Kidney (tissue), 22 donors: ENCODE results near the gene ATG3. TPM values are rescaled to one million over a fixed set of nuclear protein-coding genes. Genes with fewer than 3 reads are reported as not detected.

Experiments used
- DNase-seq, 5 donors: peaks; one replicate each; pipeline ENCODE4 v3.0.0-alpha.2; 2013 to 2020
- FAIRE-seq: peaks from 2 replicates; lab custom pipeline; 2012; peaks lifted over from hg19 to GRCh38; lab: Jason Lieb, UNC
- H3K27ac ChIP-seq, 2 donors: one replicate each; pipeline ENCODE4 v1.7.0; 2013; ENCODE audit warnings: low read depth in 2 of 2, low read length in 2 of 2, inconsistent platforms in 1 of 2
- H3K27me3 ChIP-seq: one replicate; pipeline ENCODE4 v1.7.1; 2013; ENCODE audit warnings: low read length, inconsistent platforms; ENCODE audit not compliant: control insufficient read depth, insufficient read depth
- H3K36me3 ChIP-seq, 3 donors: one replicate each; pipeline versions ENCODE4 v1.7.0 to v1.7.1; 2013; ENCODE audit warnings: low read length in 3 of 3, control low read depth in 1 of 3, inconsistent platforms in 1 of 3; ENCODE audit not compliant: insufficient read depth in 3 of 3, control insufficient read depth in 2 of 3
- H3K4me1 ChIP-seq, 3 donors: one replicate each; pipeline versions ENCODE4 v1.7.0 to v1.7.1; 2013; ENCODE audit warnings: low read length in 3 of 3, inconsistent platforms in 1 of 3, low read depth in 1 of 3; ENCODE audit not compliant: control insufficient read depth in 2 of 3, insufficient read depth in 2 of 3
- H3K4me3 ChIP-seq, 3 donors: one replicate each; pipeline versions ENCODE4 v1.7.0 to v1.8.1; 2013; ENCODE audit warnings: low read length in 3 of 3, control low read depth in 1 of 3, inconsistent platforms in 1 of 3
- H3K9ac ChIP-seq, 3 donors: one replicate each; pipeline versions ENCODE4 v1.7.0 to v1.7.1; 2013; ENCODE audit warnings: low read length in 3 of 3, control low read depth in 1 of 3, inconsistent platforms in 1 of 3
- H3K9me3 ChIP-seq, 3 donors: one replicate each; pipeline versions ENCODE4 v1.7.0 to v1.7.1; 2013; ENCODE audit warnings: low read length in 3 of 3, control low read depth in 1 of 3, inconsistent platforms in 1 of 3; ENCODE audit not compliant: control insufficient read depth in 2 of 3, insufficient read depth in 1 of 3
- intact Hi-C: fragments of 100-400 bp; cut with DNase I; formaldehyde crosslinking; loops from one replicate; pipeline ENCODE4 v1.11.1; 2022
- long read RNA-seq, 10 donors: library from polyadenylated mRNA in 1 of 10; unstranded in 1 of 10; transcript quantifications; one replicate each; pipeline ENCODE4 v2.0.0 and lab custom pipeline, GENCODE V29; 2021 to 2026
- polyA plus RNA-seq: library from polyadenylated mRNA; stranded (reverse); fragments of 350-450 nt; fragmentation: Illumina TruSeq; extraction: RNeasy Lipid Tissue Mini Kit (QIAGEN cat#74804); gene quantifications from one replicate; pipeline ENCODE4 v1.2.3, GENCODE V29; 2014; ENCODE audit warnings: low read depth, low replicate concordance; ENCODE audit not compliant: insufficient read depth
- total RNA-seq: library from RNA; stranded (reverse); fragmentation: NEBNext Ultra II Directional; extraction: Animal tissue kit (Norgen Biotek cat#: 25700); gene quantifications from one replicate; pipeline ENCODE4 v1.2.1, GENCODE V29; 2021
- TF ChIP-seq, protein P1 (sequence below): IDR thresholded peaks from 3 replicates; pipeline ENCODE4 v1.5.1; 2012; ENCODE audit warnings: mild to moderate bottlenecking, moderate library complexity, borderline replicate concordance; ENCODE audit not compliant: insufficient read depth; ENCODE audit errors: extremely low read depth
- donor health status: control.
- donor health status: control.
- donor health status: control.
- donor health status: control.
- donor health status: control.
- donor health status: DM: yes; HTN: yes; CAD: no.
- donor health status: Normal renal cell carcinoma (clear cell type).

Gene ATG3
- total RNA-seq (57.0 TPM), polyA plus RNA-seq (62.7 TPM)
- long read RNA-seq, donor 1, transcript ATG3-201 (12 exons, 1,570 nt): major isoform, 11 of 24 reads
- long read RNA-seq, donor 1, partial matches to known transcripts: 12 of 24 reads
- long read RNA-seq, donor 1, other reads (novel, unspliced or antisense): 0 of 24 reads
- long read RNA-seq, donor 2, transcript ATG3-201 (12 exons, 1,570 nt): major isoform, 13 of 21 reads
- long read RNA-seq, donor 2, partial matches to known transcripts: 5 of 21 reads
- long read RNA-seq, donor 2, other reads (novel, unspliced or antisense): 0 of 21 reads
- long read RNA-seq, donor 3, transcript ATG3-201 (12 exons, 1,570 nt): major isoform, 12 of 20 reads
- long read RNA-seq, donor 3, partial matches to known transcripts: 6 of 20 reads
- long read RNA-seq, donor 3, other reads (novel, unspliced or antisense): 0 of 20 reads
- long read RNA-seq, donor 4, transcript ATG3-201 (12 exons, 1,570 nt): major isoform, 14 of 35 reads
- long read RNA-seq, donor 4, partial matches to known transcripts: 17 of 35 reads
- long read RNA-seq, donor 4, other reads (novel, unspliced or antisense): 0 of 35 reads
- long read RNA-seq, donor 5: 0 reads
- long read RNA-seq, donor 6, transcript ATG3-201 (12 exons, 1,570 nt): major isoform, 20 of 65 reads
- long read RNA-seq, donor 6, partial matches to known transcripts: 42 of 65 reads
- long read RNA-seq, donor 6, other reads (novel, unspliced or antisense): 0 of 65 reads
- long read RNA-seq, donor 7, transcript ATG3-207 (2 exons, 2,758 nt): minor isoform, 6 of 52 reads
- long read RNA-seq, donor 7, transcript ATG3-201 (12 exons, 1,570 nt): major isoform, 36 of 52 reads
- long read RNA-seq, donor 7, partial matches to known transcripts: 2 of 52 reads
- long read RNA-seq, donor 7, other reads (novel, unspliced or antisense): 6 of 52 reads
- long read RNA-seq, donor 8, transcript ATG3-201 (12 exons, 1,570 nt): major isoform, 9 of 22 reads
- long read RNA-seq, donor 8, partial matches to known transcripts: 7 of 22 reads
- long read RNA-seq, donor 8, other reads (novel, unspliced or antisense): 0 of 22 reads
- long read RNA-seq, donor 9, transcript ATG3-201 (12 exons, 1,570 nt): major isoform, 9 of 10 reads
- long read RNA-seq, donor 9, partial matches to known transcripts: 0 of 10 reads
- long read RNA-seq, donor 9, other reads (novel, unspliced or antisense): 0 of 10 reads
- long read RNA-seq, donor 10, transcript ATG3-201 (12 exons, 1,570 nt): major isoform, 13 of 40 reads
- long read RNA-seq, donor 10, partial matches to known transcripts: 21 of 40 reads
- long read RNA-seq, donor 10, other reads (novel, unspliced or antisense): 0 of 40 reads

DNA sequence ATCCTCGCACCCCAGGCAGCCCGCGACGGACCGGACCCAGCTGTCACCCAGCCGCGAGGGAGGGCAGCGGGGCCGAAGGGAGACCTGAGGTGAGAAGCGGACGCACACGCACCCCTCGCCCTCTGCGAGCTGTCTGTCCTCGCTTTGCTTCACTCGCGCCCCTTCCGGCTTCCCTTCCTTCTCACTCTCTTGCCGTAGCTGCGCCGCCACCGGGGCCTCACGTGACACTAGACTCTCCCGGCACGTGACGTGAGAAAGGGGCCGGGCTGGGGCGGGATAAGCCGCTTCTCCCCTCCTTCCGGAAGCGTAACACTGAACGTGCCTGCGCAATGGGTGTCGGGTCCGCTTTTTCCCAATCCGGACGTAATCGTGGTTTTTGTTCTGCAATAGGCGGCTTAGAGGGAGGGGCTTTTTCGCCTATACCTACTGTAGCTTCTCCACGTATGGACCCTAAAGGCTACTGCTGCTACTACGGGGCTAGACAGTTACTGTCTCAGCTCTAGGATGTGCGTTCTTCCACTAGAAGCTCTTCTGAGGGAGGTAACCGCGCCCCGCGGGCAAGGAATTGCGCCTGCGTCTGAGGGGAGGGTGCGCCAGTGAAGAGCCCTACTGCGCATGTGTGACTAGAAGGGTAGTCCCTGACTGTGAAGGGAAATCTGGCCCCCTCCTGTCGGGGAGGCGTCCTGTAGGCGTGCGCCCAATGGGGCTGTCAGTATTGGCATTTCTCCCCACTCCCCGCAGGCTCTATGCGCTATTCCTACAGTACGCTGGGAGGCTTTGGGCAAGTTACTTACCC lies at the start of gene ATG3, which contains the start of gene SLC35A5:
Gene ATG3, minus strand, starts transcription at position 229 of the 796 bp plus-strand sequence. CDS start 434 bp downstream, outside the sequence.
Gene SLC35A5, plus strand, starts transcription at position 312 of the 796 bp plus-strand sequence. CDS start 1,359 bp downstream, outside the sequence.
- no peaks in the 10 kb centered on the region for H3K9me3 ChIP-seq
- H3K27ac ChIP-seq: peak within 1 kb of the TSS; percentile 98 to 99
- TF ChIP-seq, protein P1, sequence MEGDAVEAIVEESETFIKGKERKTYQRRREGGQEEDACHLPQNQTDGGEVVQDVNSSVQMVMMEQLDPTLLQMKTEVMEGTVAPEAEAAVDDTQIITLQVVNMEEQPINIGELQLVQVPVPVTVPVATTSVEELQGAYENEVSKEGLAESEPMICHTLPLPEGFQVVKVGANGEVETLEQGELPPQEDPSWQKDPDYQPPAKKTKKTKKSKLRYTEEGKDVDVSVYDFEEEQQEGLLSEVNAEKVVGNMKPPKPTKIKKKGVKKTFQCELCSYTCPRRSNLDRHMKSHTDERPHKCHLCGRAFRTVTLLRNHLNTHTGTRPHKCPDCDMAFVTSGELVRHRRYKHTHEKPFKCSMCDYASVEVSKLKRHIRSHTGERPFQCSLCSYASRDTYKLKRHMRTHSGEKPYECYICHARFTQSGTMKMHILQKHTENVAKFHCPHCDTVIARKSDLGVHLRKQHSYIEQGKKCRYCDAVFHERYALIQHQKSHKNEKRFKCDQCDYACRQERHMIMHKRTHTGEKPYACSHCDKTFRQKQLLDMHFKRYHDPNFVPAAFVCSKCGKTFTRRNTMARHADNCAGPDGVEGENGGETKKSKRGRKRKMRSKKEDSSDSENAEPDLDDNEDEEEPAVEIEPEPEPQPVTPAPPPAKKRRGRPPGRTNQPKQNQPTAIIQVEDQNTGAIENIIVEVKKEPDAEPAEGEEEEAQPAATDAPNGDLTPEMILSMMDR: peak; percentile 5
- DNase-seq: peak; percentile 99 to 100 (median 99)
- peak within 1 kb of the TSS; percentile 98 to 100 (median 99) for H3K4me3 ChIP-seq
- no peaks in the 10 kb centered on the region for H3K27me3 ChIP-seq
- FAIRE-seq: no peak
- intact Hi-C loops: no loop called here
- H3K36me3 ChIP-seq: no peaks in the 10 kb centered on the region
- peaks cover 4 to 20% (median 6%) of the 10 kb centered on the region in 3 donors for H3K4me1 ChIP-seq
- H3K9ac ChIP-seq: peak within 1 kb of the TSS; percentile 97 to 98 (median 98)

DNA sequence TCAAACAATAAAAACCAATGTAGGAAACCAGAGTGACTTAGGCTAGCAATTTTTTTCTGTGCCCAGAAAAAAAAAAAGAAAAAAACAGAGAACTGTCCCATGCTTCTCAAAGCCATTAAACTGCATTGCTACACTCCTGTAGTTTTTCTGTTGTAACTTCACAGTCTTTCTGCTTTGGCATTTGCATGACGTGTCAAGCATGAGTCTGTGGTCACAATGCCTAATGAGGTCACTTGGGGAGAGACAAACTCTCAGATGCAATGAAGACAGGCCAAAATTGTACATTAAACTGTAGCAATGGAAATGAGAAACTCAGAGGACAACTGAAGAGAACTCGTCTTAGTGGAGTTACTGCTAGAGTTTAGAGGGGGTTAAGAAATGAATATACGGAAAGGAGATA lies 48.4 kb upstream of the ATG3 start:
- FAIRE-seq (no peak), DNase-seq (no peak)
- TF ChIP-seq, protein P1: no peak
- Histone ChIP-seq H3K36me3 (peaks cover 0 to 3% (median 0%) of the 10 kb centered on the region in 3 donors), H3K27me3 (no peaks in the 10 kb centered on the region), H3K4me3 (no peak overlapping the region), H3K9me3 (no peaks in the 10 kb centered on the region), H3K27ac (no peak overlapping the region), H3K4me1 (no peaks in the 10 kb centered on the region), H3K9ac (no peak overlapping the region)
- intact Hi-C loops: no loop called here

DNA sequence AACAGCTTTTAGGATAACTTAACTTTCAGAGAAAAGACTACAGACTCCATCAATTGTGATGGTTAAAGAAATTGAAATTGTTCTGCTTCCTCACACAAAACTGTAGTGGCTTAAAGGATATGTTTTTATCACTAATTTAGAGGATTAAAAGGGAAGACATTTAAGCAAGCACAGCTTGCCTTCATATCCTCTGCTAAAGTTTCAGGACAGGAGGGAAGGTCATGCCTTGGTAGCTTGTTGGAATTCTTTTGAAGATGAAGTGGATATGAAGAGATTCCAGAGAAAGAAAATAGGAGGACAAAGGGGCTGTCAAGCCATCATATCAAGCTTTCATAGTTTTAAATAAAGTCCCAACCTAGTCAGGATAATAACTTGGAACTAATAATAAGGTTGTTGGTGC lies 46.1 kb upstream of the ATG3 start:
- DNase-seq (peak in 2 of 5 donors; percentile 75 to 80), FAIRE-seq (no peak)
- TF ChIP-seq, protein P1: no peak
- intact Hi-C loops: no loop called here
- no peak overlapping the region for H3K27ac ChIP-seq
- no peaks in the 10 kb centered on the region for H3K9me3 ChIP-seq
- no peaks in the 10 kb centered on the region for H3K27me3 ChIP-seq
- H3K9ac ChIP-seq: no peak overlapping the region
- peaks cover 0 to 3% (median 0%) of the 10 kb centered on the region in 3 donors for H3K36me3 ChIP-seq
- H3K4me3 ChIP-seq: no peak overlapping the region
- no peaks in the 10 kb centered on the region for H3K4me1 ChIP-seq
